ENCODE measurements around the gene BRICD5. TPM values are rescaled to one million over a fixed set of nuclear protein-coding genes. Genes with fewer than 3 reads are reported as not detected.
"Not testable (repeated sequence)": the region's sequence is repeated elsewhere in the genome, so short reads cannot be mapped to it uniquely, and the experiment has no call there.

Gene BRICD5
- polyA plus RNA-seq, 3 donors: 6.6 to 11.8 (median 9.4) TPM

GRCh38 chr16:2223942-2224486 lies 13.4 kb upstream of the BRICD5 start:
- DNase-seq: no peak

- peak; percentile 99 for DNase-seq
These were observed 12.7 kb upstream of the BRICD5 start, which contains the start of gene E4F1 for GRCh38 chr16:2223221-2223941. TSS of gene E4F1 (plus strand) at chr16:2223591. CDS start at chr16:2223614, 23 bp downstream.

GRCh38 chr16:2216330-2216729 lies 5.7 kb upstream of the BRICD5 start:
- no peak for DNase-seq

GRCh38 chr16:2214719-2214968 lies 4.0 kb upstream of the BRICD5 start, which contains the start of gene PGP:
TSS of gene PGP (minus strand) at chr16:2214840. CDS start at chr16:2214777, 63 bp downstream.
- DNase-seq: no peak

- no peak for DNase-seq
These were observed 3.4 kb upstream of the BRICD5 start for GRCh38 chr16:2213817-2214718.

- DNase-seq: no peak
These were observed 2.0 kb upstream of the BRICD5 start for GRCh38 chr16:2212362-2213324.

GRCh38 chr16:2211923-2212347 lies 1.3 kb upstream of the BRICD5 start:
- no peak for DNase-seq

GRCh38 chr16:2210009-2210332 lies 692 bp downstream of the BRICD5 start:
- no peak for DNase-seq

- no peak for DNase-seq
These were observed 1.2 kb downstream of the BRICD5 start for GRCh38 chr16:2209258-2210008.

GRCh38 chr16:2208772-2209171 lies 1.9 kb downstream of the BRICD5 start:
- DNase-seq: no peak

GRCh38 chr16:2208308-2208707 lies 2.4 kb downstream of the BRICD5 start:
- no peak for DNase-seq

- DNase-seq: no peak
These were observed 2.8 kb downstream of the BRICD5 start for GRCh38 chr16:2207872-2208271.

- DNase-seq: no peak
These were observed 3.8 kb downstream of the BRICD5 start for GRCh38 chr16:2206780-2207433.

- no peak for DNase-seq
These were observed 4.3 kb downstream of the BRICD5 start for GRCh38 chr16:2206420-2206779.

- no peak for DNase-seq
These were observed 4.7 kb downstream of the BRICD5 start for GRCh38 chr16:2205967-2206313.

GRCh38 chr16:2205104-2205966 lies 5.3 kb downstream of the BRICD5 start, which contains the start of gene MLST8:
TSS of gene MLST8 (plus strand) at chr16:2205454. CDS start at chr16:2206086, 632 bp downstream.
- peak; percentile 85 for DNase-seq

- no peak for DNase-seq
These were observed 6.1 kb downstream of the BRICD5 start for GRCh38 chr16:2204416-2205103.

- not testable (repeated sequence) for DNase-seq
These were observed 7.5 kb downstream of the BRICD5 start for GRCh38 chr16:2203119-2203688.

- no peak for DNase-seq
These were observed 10.3 kb downstream of the BRICD5 start for GRCh38 chr16:2200313-2200712.

Data from renal pelvis (tissue), 4 donors.